HEK293 (cell line): ENCODE data around the gene FGF19.

ENCODE experiments used
- CTCF ChIA-PET: fragments of 350-600 bp; formaldehyde crosslinking; extraction: SDS; loops from one replicate; lab custom pipeline; 2021; ENCODE audit warnings: antibody characterized with exemption; lab: Yijun Ruan, JAX
- POLR2A ChIA-PET: fragments of 300-600 bp; formaldehyde crosslinking; extraction: SDS; loops from one replicate; lab custom pipeline; 2020; ENCODE audit warnings: antibody characterized with exemption, inconsistent platforms; lab: Yijun Ruan, JAX
- H3K27ac ChIP-seq: fragments of 200-500 bp; sonication (Bioruptor generic); 2 replicates; pipeline ENCODE4 v1.5.1; 2014; ENCODE audit warnings: low read depth, low read length, control low read depth, inconsistent platforms; ENCODE audit errors: extremely low read depth
- H3K36me3 ChIP-seq, 2 experiments: fragments of 200-500 bp in 1 of 2; sonication (Bioruptor generic) in 1 of 2; 1 replicate in 1 of 2; 2 replicates in 1 of 2; pipeline ENCODE4 v1.5.1; 2014 to 2017; ENCODE audit warnings: inconsistent platforms in 2 of 2, low read length in 2 of 2; ENCODE audit not compliant: control insufficient read depth in 2 of 2, insufficient read depth in 1 of 2
- H3K4me1 ChIP-seq: fragments of 200-500 bp; sonication (Bioruptor generic); 2 replicates; pipeline ENCODE4 v1.5.1; 2014; ENCODE audit warnings: mild to moderate bottlenecking, low read length, inconsistent platforms; ENCODE audit not compliant: control insufficient read depth, insufficient read depth
- H3K4me3 ChIP-seq: 2 replicates; pipeline ENCODE4 v1.5.1; 2011; ENCODE audit warnings: low read depth, mild to moderate bottlenecking, control low read depth, low read length, moderate library complexity
- H3K9me3 ChIP-seq: fragments of 200-500 bp; sonication (Bioruptor generic); 2 replicates; pipeline ENCODE4 v1.5.1; 2014; ENCODE audit warnings: low read depth, low read length, inconsistent platforms; ENCODE audit not compliant: control insufficient read depth, insufficient read depth
- KLF1 ChIP-seq: fragments of 450-650 bp; formaldehyde crosslinking; IDR thresholded peaks from 2 replicates; pipeline ENCODE4 v1.5.1; 2016; ENCODE audit warnings: missing biosample characterization, missing genetic modification characterization
- KLF8 ChIP-seq: fragments of 450-650 bp; formaldehyde crosslinking; IDR thresholded peaks from 2 replicates; pipeline ENCODE4 v1.5.1; 2016; ENCODE audit warnings: missing biosample characterization, missing genetic modification characterization
- MZF1 ChIP-seq: fragments of 450-650 bp; formaldehyde crosslinking; IDR thresholded peaks from 2 replicates; pipeline ENCODE4 v1.5.1; 2017; ENCODE audit warnings: missing biosample characterization, missing genetic modification characterization, borderline replicate concordance
- SCRT2 ChIP-seq: fragments of 450-650 bp; formaldehyde crosslinking; IDR thresholded peaks from 2 replicates; pipeline ENCODE4 v1.5.1; 2016; ENCODE audit warnings: missing biosample characterization, missing genetic modification characterization
- SP2 ChIP-seq: fragments of 450-650 bp; formaldehyde crosslinking; IDR thresholded peaks from 2 replicates; pipeline ENCODE4 v1.5.1; 2016; ENCODE audit warnings: missing biosample characterization, missing genetic modification characterization
- SP7 ChIP-seq: fragments of 450-650 bp; formaldehyde crosslinking; IDR thresholded peaks from 2 replicates; pipeline ENCODE4 v1.5.1; 2016; ENCODE audit warnings: missing biosample characterization, missing genetic modification characterization
- WT1 ChIP-seq: fragments of 450-650 bp; formaldehyde crosslinking; IDR thresholded peaks from 2 replicates; pipeline ENCODE4 v1.5.1; 2016; ENCODE audit warnings: missing biosample characterization, missing genetic modification characterization
- ZNF155 ChIP-seq: fragments of 450-650 bp; formaldehyde crosslinking; IDR thresholded peaks from 2 replicates; pipeline ENCODE4 v1.5.1; 2016; ENCODE audit warnings: missing biosample characterization, missing genetic modification characterization
- ZNF223 ChIP-seq: fragments of 450-650 bp; formaldehyde crosslinking; IDR thresholded peaks from 2 replicates; pipeline ENCODE4 v1.5.1; 2016; ENCODE audit warnings: missing biosample characterization, missing genetic modification characterization
- ZNF239 ChIP-seq: fragments of 450-650 bp; formaldehyde crosslinking; IDR thresholded peaks from 2 replicates; pipeline ENCODE4 v1.5.1; 2016; ENCODE audit warnings: missing biosample characterization, missing genetic modification characterization
- ZNF248 ChIP-seq: fragments of 450-650 bp; formaldehyde crosslinking; IDR thresholded peaks from 2 replicates; pipeline ENCODE4 v1.5.1; 2017; ENCODE audit warnings: missing biosample characterization, missing genetic modification characterization
- ZNF335 ChIP-seq: fragments of 450-650 bp; formaldehyde crosslinking; conservative IDR thresholded peaks from 2 replicates; pipeline ENCODE4 v1.5.1; 2016; ENCODE audit warnings: missing biosample characterization, missing genetic modification characterization
- ZNF391 ChIP-seq: fragments of 450-650 bp; formaldehyde crosslinking; IDR thresholded peaks from 2 replicates; pipeline ENCODE4 v1.5.1; 2016; ENCODE audit warnings: low read depth, missing biosample characterization, missing genetic modification characterization, borderline replicate concordance
- ZNF394 ChIP-seq: fragments of 450-650 bp; formaldehyde crosslinking; IDR thresholded peaks from 2 replicates; pipeline ENCODE4 v1.5.1; 2016; ENCODE audit warnings: missing biosample characterization, missing genetic modification characterization, mild to moderate bottlenecking, moderate library complexity, borderline replicate concordance
- ZNF426 ChIP-seq: fragments of 450-650 bp; formaldehyde crosslinking; IDR thresholded peaks from 2 replicates; pipeline ENCODE4 v1.5.1; 2017; ENCODE audit warnings: missing biosample characterization, missing genetic modification characterization, mild to moderate bottlenecking, inconsistent platforms, moderate library complexity
- ZNF48 ChIP-seq: fragments of 450-650 bp; formaldehyde crosslinking; IDR thresholded peaks from 2 replicates; pipeline ENCODE4 v1.5.1; 2016; ENCODE audit warnings: missing biosample characterization, missing genetic modification characterization
- ZNF510 ChIP-seq: fragments of 450-650 bp; formaldehyde crosslinking; IDR thresholded peaks from 2 replicates; pipeline ENCODE4 v1.5.1; 2018; ENCODE audit warnings: mild to moderate bottlenecking, missing genetic modification characterization, missing biosample characterization; ENCODE audit not compliant: insufficient replicate concordance
- ZNF514 ChIP-seq: fragments of 450-650 bp; formaldehyde crosslinking; IDR thresholded peaks from 2 replicates; pipeline ENCODE4 v1.5.1; 2016; ENCODE audit warnings: missing biosample characterization, missing genetic modification characterization
- ZNF777 ChIP-seq: fragments of 450-650 bp; formaldehyde crosslinking; IDR thresholded peaks from 2 replicates; pipeline ENCODE4 v1.5.1; 2017; ENCODE audit warnings: missing biosample characterization, missing genetic modification characterization, borderline replicate concordance
- TF ChIP-seq, protein P1 (sequence below): fragments of 450-650 bp; formaldehyde crosslinking; IDR thresholded peaks from 2 replicates; pipeline ENCODE4 v1.5.1; 2016; ENCODE audit warnings: missing biosample characterization, missing genetic modification characterization
- TF ChIP-seq, protein P2 (sequence below): fragments of 450-650 bp; formaldehyde crosslinking; IDR thresholded peaks from 2 replicates; pipeline ENCODE4 v1.5.1; 2017; ENCODE audit warnings: missing biosample characterization, missing genetic modification characterization
- TF ChIP-seq, protein P3 (sequence below): fragments of 450-650 bp; formaldehyde crosslinking; IDR thresholded peaks from 2 replicates; pipeline ENCODE4 v1.5.1; 2016; ENCODE audit warnings: missing biosample characterization, missing genetic modification characterization
- TF ChIP-seq, protein P4 (sequence below): fragments of 450-650 bp; formaldehyde crosslinking; IDR thresholded peaks from 2 replicates; pipeline ENCODE4 v1.5.1; 2016; ENCODE audit warnings: missing biosample characterization, missing genetic modification characterization

Gene FGF19

DNA sequence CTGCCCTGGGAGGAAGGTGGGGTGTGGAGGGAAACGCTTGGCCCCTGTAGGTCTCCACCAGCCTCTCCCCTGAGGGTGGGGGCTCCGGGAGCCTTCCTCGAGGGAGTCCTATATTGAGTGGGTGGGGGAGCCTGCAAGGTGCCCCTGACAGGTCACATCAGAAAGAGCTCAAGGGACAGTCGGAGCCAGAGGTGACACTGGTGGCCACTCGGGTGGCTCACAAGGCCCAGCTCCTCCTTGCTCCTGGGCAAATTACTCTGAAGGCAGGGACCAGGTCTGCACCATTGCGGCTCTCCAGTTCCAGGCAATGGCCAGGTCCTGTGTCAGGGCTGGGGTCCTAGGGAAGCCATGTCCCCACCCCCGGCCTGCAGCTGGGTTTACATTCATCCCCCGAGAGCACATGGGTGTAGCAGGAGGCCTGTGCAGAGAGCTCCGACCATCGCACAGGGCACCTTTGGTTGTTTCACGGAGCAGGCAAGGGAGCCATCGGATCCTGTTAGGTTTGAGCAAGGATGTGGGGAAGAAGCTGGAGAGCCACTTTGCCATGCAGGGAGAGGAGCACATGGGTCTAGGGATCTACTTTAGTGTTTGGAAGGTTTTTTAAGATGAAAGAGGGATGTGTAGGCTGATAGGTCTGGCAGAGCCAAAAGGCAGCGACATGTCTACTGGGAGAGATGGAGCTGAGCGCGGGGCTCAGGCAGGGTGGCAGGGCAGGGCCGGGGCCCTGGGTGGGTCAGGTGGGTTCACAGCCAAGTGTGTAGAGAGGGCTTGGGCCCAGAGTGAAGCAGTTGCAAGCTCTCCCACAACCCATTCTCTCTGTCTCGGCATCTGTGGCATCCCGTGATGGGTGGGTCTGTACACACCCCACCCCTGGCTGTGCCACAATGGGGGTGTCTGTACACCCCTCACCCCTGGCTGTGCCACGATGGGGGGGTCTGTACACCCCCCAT lies 48.1 kb downstream of the FGF19 start:
- peaks cover 5 to 26% of the 10 kb centered on the region in 2 experiments; a peak in 1 of 3 replicates for H3K36me3 ChIP-seq
- TF ChIP-seq ZNF239 (tag by site-specific recombination) (no peak), ZNF48 (tag by site-specific recombination) (no peak), ZNF777 (tag by site-specific recombination) (no peak), SP7 (no peak), ZNF391 (tag by site-specific recombination) (no peak), SP2 (tag by site-specific recombination) (no peak), ZNF510 (tag by site-specific recombination) (no peak), ZNF335 (tag by site-specific recombination) (no peak), KLF1 (tag by site-specific recombination) (no peak), WT1 (no peak), ZNF426 (tag by site-specific recombination) (no peak), ZNF514 (tag by site-specific recombination) (no peak), ZNF155 (no peak), SCRT2 (tag by site-specific recombination) (no peak)
- TF ChIP-seq, protein P1, sequence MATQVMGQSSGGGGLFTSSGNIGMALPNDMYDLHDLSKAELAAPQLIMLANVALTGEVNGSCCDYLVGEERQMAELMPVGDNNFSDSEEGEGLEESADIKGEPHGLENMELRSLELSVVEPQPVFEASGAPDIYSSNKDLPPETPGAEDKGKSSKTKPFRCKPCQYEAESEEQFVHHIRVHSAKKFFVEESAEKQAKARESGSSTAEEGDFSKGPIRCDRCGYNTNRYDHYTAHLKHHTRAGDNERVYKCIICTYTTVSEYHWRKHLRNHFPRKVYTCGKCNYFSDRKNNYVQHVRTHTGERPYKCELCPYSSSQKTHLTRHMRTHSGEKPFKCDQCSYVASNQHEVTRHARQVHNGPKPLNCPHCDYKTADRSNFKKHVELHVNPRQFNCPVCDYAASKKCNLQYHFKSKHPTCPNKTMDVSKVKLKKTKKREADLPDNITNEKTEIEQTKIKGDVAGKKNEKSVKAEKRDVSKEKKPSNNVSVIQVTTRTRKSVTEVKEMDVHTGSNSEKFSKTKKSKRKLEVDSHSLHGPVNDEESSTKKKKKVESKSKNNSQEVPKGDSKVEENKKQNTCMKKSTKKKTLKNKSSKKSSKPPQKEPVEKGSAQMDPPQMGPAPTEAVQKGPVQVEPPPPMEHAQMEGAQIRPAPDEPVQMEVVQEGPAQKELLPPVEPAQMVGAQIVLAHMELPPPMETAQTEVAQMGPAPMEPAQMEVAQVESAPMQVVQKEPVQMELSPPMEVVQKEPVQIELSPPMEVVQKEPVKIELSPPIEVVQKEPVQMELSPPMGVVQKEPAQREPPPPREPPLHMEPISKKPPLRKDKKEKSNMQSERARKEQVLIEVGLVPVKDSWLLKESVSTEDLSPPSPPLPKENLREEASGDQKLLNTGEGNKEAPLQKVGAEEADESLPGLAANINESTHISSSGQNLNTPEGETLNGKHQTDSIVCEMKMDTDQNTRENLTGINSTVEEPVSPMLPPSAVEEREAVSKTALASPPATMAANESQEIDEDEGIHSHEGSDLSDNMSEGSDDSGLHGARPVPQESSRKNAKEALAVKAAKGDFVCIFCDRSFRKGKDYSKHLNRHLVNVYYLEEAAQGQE (tag by site-specific recombination), result no peak
- TF ChIP-seq, protein P2, sequence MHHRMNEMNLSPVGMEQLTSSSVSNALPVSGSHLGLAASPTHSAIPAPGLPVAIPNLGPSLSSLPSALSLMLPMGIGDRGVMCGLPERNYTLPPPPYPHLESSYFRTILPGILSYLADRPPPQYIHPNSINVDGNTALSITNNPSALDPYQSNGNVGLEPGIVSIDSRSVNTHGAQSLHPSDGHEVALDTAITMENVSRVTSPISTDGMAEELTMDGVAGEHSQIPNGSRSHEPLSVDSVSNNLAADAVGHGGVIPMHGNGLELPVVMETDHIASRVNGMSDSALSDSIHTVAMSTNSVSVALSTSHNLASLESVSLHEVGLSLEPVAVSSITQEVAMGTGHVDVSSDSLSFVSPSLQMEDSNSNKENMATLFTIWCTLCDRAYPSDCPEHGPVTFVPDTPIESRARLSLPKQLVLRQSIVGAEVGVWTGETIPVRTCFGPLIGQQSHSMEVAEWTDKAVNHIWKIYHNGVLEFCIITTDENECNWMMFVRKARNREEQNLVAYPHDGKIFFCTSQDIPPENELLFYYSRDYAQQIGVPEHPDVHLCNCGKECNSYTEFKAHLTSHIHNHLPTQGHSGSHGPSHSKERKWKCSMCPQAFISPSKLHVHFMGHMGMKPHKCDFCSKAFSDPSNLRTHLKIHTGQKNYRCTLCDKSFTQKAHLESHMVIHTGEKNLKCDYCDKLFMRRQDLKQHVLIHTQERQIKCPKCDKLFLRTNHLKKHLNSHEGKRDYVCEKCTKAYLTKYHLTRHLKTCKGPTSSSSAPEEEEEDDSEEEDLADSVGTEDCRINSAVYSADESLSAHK, result no peak
- H3K27ac ChIP-seq, result no peak overlapping the region
- no peaks in the 10 kb centered on the region for H3K9me3 ChIP-seq
- ChIA-PET POLR2A (interaction anchor here (0.6 to 1.9 kb wide), 2 partner anchors 15 to 17 kb away, joined by 6 to 8 read pairs; no protein-coding TSS in a partner anchor), CTCF (interaction anchor here (0.6 to 1.5 kb wide), 7 partner anchors 13 to 1002 kb away, joined by 3 to 6 read pairs (median 3); no protein-coding TSS in a partner anchor)
- no peak overlapping the region for H3K4me3 ChIP-seq
- H3K4me1 ChIP-seq, result no peaks in the 10 kb centered on the region

DNA sequence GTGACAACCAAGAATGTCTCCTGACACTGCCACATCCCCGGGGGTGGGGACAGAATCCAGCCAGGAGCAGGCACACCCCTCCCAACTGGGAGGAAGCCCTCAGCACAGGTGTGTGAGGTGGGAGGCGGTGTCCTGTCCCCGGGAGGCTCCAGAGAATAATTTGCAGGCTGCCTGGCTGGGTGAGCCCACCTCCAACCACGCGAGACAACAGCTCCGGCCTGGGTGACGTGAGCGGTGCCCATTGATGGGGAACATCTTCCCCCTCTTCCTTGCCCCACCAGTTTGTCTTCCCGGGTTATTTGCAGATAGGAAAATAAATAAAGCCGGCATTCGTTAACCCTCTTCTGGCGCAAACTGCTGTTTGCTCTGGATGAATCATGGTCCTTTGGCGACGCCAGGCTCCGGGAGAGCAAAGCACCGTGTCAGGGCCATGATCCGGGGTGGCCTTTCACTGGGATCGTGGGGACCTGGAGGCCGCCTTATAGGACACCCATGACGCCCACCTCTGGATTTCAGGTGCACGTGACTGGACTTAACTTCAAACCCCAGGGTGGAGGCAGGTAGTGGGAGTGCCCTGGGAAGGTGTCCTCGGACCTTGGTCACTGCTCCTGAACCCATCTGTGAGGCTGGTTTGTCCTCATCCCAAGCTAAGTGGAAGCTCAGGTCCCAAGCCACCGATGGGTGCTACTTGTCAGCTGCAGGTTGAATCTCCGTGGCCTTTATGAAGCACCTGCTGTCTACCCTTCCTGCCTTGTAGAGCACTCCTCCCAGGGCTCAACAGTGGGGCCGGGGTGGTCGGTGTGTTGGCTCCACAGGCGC lies 49.0 kb downstream of the FGF19 start:
- H3K9me3 ChIP-seq, result no peaks in the 10 kb centered on the region
- H3K27ac ChIP-seq, result no peak overlapping the region
- ChIA-PET CTCF (interaction anchor here (0.6 to 1.4 kb wide), 5 partner anchors 12 to 1002 kb away, joined by 3 to 6 read pairs (median 3); no protein-coding TSS in a partner anchor), POLR2A (interaction anchor here (1.9 kb wide), 1 partner anchor 16 kb away, joined by 6 read pairs; no protein-coding TSS in a partner anchor)
- peaks cover 5 to 35% of the 10 kb centered on the region in 2 experiments; a peak in 1 of 3 replicates for H3K36me3 ChIP-seq
- no peak overlapping the region for H3K4me3 ChIP-seq
- H3K4me1 ChIP-seq, result no peaks in the 10 kb centered on the region
- TF ChIP-seq ZNF223 (tag by site-specific recombination) (no peak), ZNF394 (tag by site-specific recombination) (no peak), MZF1 (tag by site-specific recombination) (no peak), KLF8 (tag by site-specific recombination) (no peak), ZNF248 (no peak)
- TF ChIP-seq, protein P3, sequence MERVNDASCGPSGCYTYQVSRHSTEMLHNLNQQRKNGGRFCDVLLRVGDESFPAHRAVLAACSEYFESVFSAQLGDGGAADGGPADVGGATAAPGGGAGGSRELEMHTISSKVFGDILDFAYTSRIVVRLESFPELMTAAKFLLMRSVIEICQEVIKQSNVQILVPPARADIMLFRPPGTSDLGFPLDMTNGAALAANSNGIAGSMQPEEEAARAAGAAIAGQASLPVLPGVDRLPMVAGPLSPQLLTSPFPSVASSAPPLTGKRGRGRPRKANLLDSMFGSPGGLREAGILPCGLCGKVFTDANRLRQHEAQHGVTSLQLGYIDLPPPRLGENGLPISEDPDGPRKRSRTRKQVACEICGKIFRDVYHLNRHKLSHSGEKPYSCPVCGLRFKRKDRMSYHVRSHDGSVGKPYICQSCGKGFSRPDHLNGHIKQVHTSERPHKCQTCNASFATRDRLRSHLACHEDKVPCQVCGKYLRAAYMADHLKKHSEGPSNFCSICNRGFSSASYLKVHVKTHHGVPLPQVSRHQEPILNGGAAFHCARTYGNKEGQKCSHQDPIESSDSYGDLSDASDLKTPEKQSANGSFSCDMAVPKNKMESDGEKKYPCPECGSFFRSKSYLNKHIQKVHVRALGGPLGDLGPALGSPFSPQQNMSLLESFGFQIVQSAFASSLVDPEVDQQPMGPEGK (tag by site-specific recombination), result no peak
- TF ChIP-seq, protein P4, sequence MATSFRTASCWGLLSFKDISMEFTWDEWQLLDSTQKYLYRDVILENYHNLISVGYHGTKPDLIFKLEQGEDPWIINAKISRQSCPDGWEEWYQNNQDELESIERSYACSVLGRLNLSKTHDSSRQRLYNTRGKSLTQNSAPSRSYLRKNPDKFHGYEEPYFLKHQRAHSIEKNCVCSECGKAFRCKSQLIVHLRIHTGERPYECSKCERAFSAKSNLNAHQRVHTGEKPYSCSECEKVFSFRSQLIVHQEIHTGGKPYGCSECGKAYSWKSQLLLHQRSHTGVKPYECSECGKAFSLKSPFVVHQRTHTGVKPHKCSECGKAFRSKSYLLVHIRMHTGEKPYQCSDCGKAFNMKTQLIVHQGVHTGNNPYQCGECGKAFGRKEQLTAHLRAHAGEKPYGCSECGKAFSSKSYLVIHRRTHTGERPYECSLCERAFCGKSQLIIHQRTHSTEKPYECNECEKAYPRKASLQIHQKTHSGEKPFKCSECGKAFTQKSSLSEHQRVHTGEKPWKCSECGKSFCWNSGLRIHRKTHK (tag by site-specific recombination), result no peak
